Tibial nerve (tissue), 4 donors: Measurements from ENCODE around the gene BBS7. TPM values are rescaled to one million over a fixed set of nuclear protein-coding genes. Genes with fewer than 3 reads are reported as not detected.
A peak's percentile ranks its signal among the peaks of the same experiment; 100 is the strongest.

Source experiments
- DNase-seq, 2 donors: peaks; one replicate each; pipeline ENCODE4 v3.0.0-alpha.2; 2019; ENCODE audit warnings: low spot score in 2 of 2
- H3K27ac ChIP-seq, 4 donors: fragments of 200-600 bp; sonication (generic) in 3 of 4; one replicate each; pipeline ENCODE4 v1.5.1; 2017 to 2019; ENCODE audit warnings: mild to moderate bottlenecking in 1 of 4
- H3K27me3 ChIP-seq, 2 donors: fragments of 200-600 bp; sonication (generic) in 1 of 2; one replicate each; pipeline versions ENCODE4 v1.5.1 to v1.6.0; 2017 to 2019
- H3K36me3 ChIP-seq, 3 donors: fragments of 200-600 bp; sonication (generic); one replicate each; pipeline ENCODE4 v1.5.1; 2018 to 2019
- H3K4me1 ChIP-seq, 4 donors: fragments of 200-600 bp; sonication (generic) in 3 of 4; one replicate each; pipeline ENCODE4 v1.5.1; 2017 to 2019
- H3K4me3 ChIP-seq, 4 donors: fragments of 200-600 bp; sonication (generic) in 3 of 4; one replicate each; pipeline ENCODE4 v1.5.1; 2017 to 2019; ENCODE audit warnings: mild to moderate bottlenecking in 1 of 4, moderate library complexity in 1 of 4
- H3K9me3 ChIP-seq, 4 donors: fragments of 200-600 bp; sonication (generic) in 3 of 4; one replicate each; pipeline ENCODE4 v1.5.1; 2017 to 2019
- CTCF ChIP-seq, 5 experiments: fragments of 200-600 bp in 3 of 5; fragments of 450-650 bp in 2 of 5; sonication (generic) in 3 of 5; IDR thresholded peaks; one replicate each; pipeline ENCODE4 v1.5.1; 2016 to 2019; ENCODE audit warnings: antibody characterized with exemption in 5 of 5, mild to moderate bottlenecking in 3 of 5, moderate library complexity in 2 of 5
- EP300 ChIP-seq, 2 donors: sonication (generic); formaldehyde crosslinking; IDR thresholded peaks; one replicate each; pipeline ENCODE4 v1.6.1; 2017; ENCODE audit warnings: antibody characterized with exemption in 2 of 2, mild to moderate bottlenecking in 1 of 2
- POLR2A ChIP-seq, 2 donors: fragments of 450-650 bp; IDR thresholded peaks; one replicate each; pipeline ENCODE4 v1.6.1; 2017; ENCODE audit warnings: antibody characterized with exemption in 2 of 2, mild to moderate bottlenecking in 2 of 2, moderate library complexity in 2 of 2
- WGBS, 2 donors: methylation state at CpG; one replicate each; pipeline ENCODE4 v1.1.5; 2018; 5-methylcytosine and 5-hydroxymethylcytosine counted together
- total RNA-seq, 4 donors: library from RNA; depleted of rRNA; stranded (reverse); fragments of >200 nt; gene quantifications; one replicate each; pipeline ENCODE4 v1.1.0, GENCODE V29; 2016

Gene BBS7
- total RNA-seq, 4 donors from 2014 or later = 19.4 to 25.8 (median 23.6) TPM

- Histone ChIP-seq H3K36me3 (peaks cover 0 to 26% (median 0%) of the 10 kb centered on the region in 3 donors), H3K9me3 (no peaks in the 10 kb centered on the region), H3K27ac (peak overlapping the region; percentile 85 to 98 (median 92)), H3K4me1 (peaks cover 0 to 60% (median 10%) of the 10 kb centered on the region in 4 donors), H3K4me3 (peak overlapping the region in 1 of 4 donors; percentile 80), H3K27me3 (no peaks in the 10 kb centered on the region)
- no peak for TF ChIP-seq POLR2A (IDR thresholded peaks at IDR 0.05)
- no peak for TF ChIP-seq CTCF (IDR thresholded peaks at IDR 0.05)
- no peak for TF ChIP-seq EP300 (IDR thresholded peaks at IDR 0.05)
- 80 to 85% methylated on average over 3 of the region's 3 CpGs for WGBS, 2 donors
- DNase-seq = no peak
Observed at GRCh38 chr4:121799867-121800501, 70.3 kb downstream of the BBS7 start.

- 45 to 46% methylated on average over 2 of the region's 2 CpGs for WGBS, 2 donors
- Histone ChIP-seq H3K27me3 (no peaks in the 10 kb centered on the region), H3K4me1 (peaks cover 0 to 56% (median 10%) of the 10 kb centered on the region in 4 donors), H3K9me3 (no peaks in the 10 kb centered on the region), H3K27ac (peak overlapping the region; percentile 30 to 98 (median 92)), H3K4me3 (no peak overlapping the region), H3K36me3 (peaks cover 0 to 19% (median 0%) of the 10 kb centered on the region in 3 donors)
- TF ChIP-seq CTCF (IDR thresholded peaks at IDR 0.05) (no peak), EP300 (IDR thresholded peaks at IDR 0.05) (peak; percentile 16 to 60), POLR2A (IDR thresholded peaks at IDR 0.05) (no peak)
- no peak for DNase-seq
Observed at GRCh38 chr4:121799208-121799823, 71.0 kb downstream of the BBS7 start.

GRCh38 chr4:121796283-121796682 lies 74.0 kb downstream of the BBS7 start:
- no peak for DNase-seq
- no peak for TF ChIP-seq EP300 (IDR thresholded peaks at IDR 0.05)
- no peak for TF ChIP-seq CTCF (IDR thresholded peaks at IDR 0.05)
- no peak for TF ChIP-seq POLR2A (IDR thresholded peaks at IDR 0.05)
- no peaks in the 10 kb centered on the region for H3K9me3 ChIP-seq
- H3K27ac ChIP-seq = peak overlapping the region in 2 of 4 donors; percentile 17 to 64
- H3K36me3 ChIP-seq = no peaks in the 10 kb centered on the region
- H3K27me3 ChIP-seq = no peaks in the 10 kb centered on the region
- H3K4me3 ChIP-seq = no peak overlapping the region
- H3K4me1 ChIP-seq = peaks cover 0 to 29% (median 8%) of the 10 kb centered on the region in 4 donors

GRCh38 chr4:121794505-121795188 lies 75.6 kb downstream of the BBS7 start:
- Histone ChIP-seq H3K4me3 (no peak overlapping the region), H3K27ac (peak overlapping the region in 1 of 4 donors; percentile 64), H3K36me3 (no peaks in the 10 kb centered on the region), H3K27me3 (no peaks in the 10 kb centered on the region), H3K4me1 (peaks cover 0 to 17% (median 2%) of the 10 kb centered on the region in 4 donors), H3K9me3 (no peaks in the 10 kb centered on the region)
- TF ChIP-seq CTCF (IDR thresholded peaks at IDR 0.05) (no peak), EP300 (IDR thresholded peaks at IDR 0.05) (no peak), POLR2A (IDR thresholded peaks at IDR 0.05) (no peak)
- WGBS, 2 donors = 80 to 81% methylated on average over 5 of the region's 5 CpGs
- DNase-seq = no peak

GRCh38 chr4:121792966-121793365 lies 77.3 kb downstream of the BBS7 start:
- H3K4me3 ChIP-seq = no peak overlapping the region
- peaks cover 0 to 11% (median 0%) of the 10 kb centered on the region in 4 donors for H3K4me1 ChIP-seq
- no peaks in the 10 kb centered on the region for H3K9me3 ChIP-seq
- no peak for DNase-seq
- H3K27me3 ChIP-seq = peaks cover 0 to under 1% of the 10 kb centered on the region in 2 donors
- WGBS, 2 donors = 91 to 97% methylated on average over 2 of the region's 2 CpGs
- no peak overlapping the region for H3K27ac ChIP-seq
- no peak for TF ChIP-seq CTCF (IDR thresholded peaks at IDR 0.05)
- TF ChIP-seq EP300 (IDR thresholded peaks at IDR 0.05) = no peak
- no peak for TF ChIP-seq POLR2A (IDR thresholded peaks at IDR 0.05)
- no peaks in the 10 kb centered on the region for H3K36me3 ChIP-seq
